Hematopoietic multipotent progenitor cell (in vitro differentiated cells): ENCODE results near the gene MARCOL. TPM values are rescaled to one million over a fixed set of nuclear protein-coding genes. Genes with fewer than 3 reads are reported as not detected.

Experiments
- DNase-seq, 3 donors: peaks; one replicate each; pipeline ENCODE4 v3.0.0-alpha.2; 2011 to 2015; ENCODE audit warnings: low read depth in 2 of 3, low spot score in 2 of 3
- total RNA-seq: library from RNA; depleted of rRNA; stranded (reverse); fragments of >200 nt; gene quantifications from one replicate; pipeline ENCODE4 v1.2.3, GENCODE V29; 2012

The MARCOL gene, protein sequence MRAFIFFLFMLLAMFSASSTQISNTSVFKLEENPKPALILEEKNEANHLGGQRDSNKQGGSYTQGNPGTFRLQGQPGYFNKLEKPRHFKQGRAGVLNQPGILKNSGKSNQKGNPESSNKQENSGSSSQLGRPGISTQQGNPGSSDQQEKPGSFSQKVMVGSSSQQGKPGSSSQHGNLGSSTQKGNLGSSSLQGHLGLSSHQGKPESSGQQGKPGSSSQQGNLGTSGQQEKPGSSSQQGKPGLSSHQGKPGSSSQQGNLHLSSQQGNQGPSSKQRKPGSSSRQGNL
- total RNA-seq, result not detected

DNA sequence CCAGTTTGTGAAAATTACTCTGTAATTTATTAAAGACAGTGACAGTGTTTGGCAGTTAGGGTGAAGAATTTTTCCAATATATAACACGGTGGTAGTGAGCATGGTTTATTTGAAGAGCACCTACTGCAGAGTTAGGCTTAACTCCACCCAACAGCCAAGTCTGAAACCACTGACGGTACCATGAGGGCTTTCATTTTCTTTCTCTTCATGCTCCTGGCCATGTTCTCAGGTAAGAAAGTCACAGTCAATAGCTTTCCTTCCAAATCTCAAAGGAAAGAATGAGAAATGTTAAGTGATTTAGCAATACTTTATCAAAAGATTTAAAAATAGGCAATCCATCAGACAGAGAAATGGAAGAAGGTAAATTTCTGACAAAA is at the start of gene MARCOL:
MARCOL (plus strand) TSS at position 108 of the 377 bp plus-strand sequence; CDS start at position 181, 73 bp downstream.
- DNase-seq, result no peak

DNA sequence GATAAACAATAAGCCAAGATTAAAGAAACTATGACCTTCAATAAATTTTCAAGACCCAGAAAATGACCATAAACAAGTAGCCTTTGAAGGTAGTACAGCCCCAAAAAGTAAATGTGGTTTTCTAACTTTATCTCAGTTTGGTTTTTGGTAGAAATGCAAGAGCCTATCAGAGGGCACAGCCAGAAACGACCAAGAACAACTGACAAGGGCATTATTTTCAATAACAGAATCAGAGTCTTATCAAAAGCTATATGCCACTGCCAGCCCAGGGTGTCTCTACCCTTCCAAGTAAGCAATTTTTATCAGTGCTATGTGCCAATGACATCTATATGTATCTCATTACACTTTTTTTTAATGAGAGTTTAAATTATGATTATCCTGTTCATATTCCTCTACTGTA is 47.3 kb upstream of the MARCOL start:
- DNase-seq, result no peak

GRCh38 chr5:148193202-148193601 is 45.1 kb upstream of the MARCOL start:
- no peak for DNase-seq

- no peak for DNase-seq
Measured at GRCh38 chr5:148201151-148201550, 37.2 kb upstream of the MARCOL start.

GRCh38 chr5:148202531-148203203 is 35.7 kb upstream of the MARCOL start, which contains the start of gene SPINK6:
Gene SPINK6 (plus strand): TSS chr5:148203042. CDS start chr5:148203097, 55 bp downstream.
- DNase-seq, result no peak

DNA sequence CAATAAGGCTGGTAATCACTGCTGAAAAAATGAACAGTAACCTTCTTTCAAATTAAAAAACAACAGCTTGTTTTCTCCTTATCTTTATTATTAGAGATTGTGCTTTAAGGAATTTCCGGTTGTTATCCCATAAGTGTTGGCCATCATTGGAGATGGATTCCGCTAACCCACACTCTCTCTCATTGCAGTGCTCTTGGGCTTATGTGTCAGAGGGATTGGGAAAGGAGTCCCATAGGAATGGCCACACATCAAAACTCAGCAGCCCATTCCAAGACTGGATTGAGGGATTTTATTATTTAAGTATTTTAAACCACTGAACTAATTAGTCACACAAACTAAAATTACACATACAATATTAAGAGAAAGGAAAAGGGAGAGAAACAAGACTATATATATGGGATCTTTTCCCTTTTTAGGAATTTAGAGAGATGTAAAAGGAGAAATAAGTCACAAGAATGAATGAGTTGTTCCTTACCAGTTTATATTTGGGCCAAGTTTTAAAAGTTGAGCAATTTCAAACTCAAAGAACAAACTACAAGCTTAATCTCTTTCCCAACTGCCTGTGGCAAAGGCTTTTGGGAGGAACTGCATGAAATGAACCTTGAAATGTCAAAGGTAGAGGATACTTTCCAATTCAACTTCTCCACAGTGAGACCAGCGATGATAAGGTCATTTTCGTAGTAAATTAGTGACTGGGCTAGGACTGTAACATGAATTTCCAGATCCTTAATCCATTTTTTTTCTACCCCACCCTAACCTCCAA is 33.1 kb upstream of the MARCOL start:
- DNase-seq, result no peak

DNA sequence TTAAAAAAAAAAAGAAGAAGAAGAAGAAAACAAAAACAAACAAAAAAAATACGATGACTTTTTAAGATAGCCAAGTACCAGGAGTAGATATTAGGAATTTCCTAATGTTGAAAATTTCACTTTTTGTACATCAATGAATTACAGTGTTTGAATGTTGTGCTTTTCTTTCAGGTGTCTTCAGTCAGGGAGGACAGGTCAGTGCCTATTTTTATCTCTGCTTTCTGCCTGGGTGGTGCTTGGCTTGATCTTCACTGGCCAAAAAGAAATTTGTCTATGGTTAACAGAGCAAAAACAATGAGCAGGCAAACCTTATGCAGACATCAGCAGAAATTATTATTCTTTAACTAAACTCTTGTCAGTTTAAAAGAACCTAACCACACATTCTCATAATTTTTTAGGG is 32.5 kb upstream of the MARCOL start:
- no peak for DNase-seq

- no peak for DNase-seq
Measured at GRCh38 chr5:148206620-148207019, 31.7 kb upstream of the MARCOL start.

GRCh38 chr5:148208226-148208625 is 30.1 kb upstream of the MARCOL start:
- no peak for DNase-seq

DNA sequence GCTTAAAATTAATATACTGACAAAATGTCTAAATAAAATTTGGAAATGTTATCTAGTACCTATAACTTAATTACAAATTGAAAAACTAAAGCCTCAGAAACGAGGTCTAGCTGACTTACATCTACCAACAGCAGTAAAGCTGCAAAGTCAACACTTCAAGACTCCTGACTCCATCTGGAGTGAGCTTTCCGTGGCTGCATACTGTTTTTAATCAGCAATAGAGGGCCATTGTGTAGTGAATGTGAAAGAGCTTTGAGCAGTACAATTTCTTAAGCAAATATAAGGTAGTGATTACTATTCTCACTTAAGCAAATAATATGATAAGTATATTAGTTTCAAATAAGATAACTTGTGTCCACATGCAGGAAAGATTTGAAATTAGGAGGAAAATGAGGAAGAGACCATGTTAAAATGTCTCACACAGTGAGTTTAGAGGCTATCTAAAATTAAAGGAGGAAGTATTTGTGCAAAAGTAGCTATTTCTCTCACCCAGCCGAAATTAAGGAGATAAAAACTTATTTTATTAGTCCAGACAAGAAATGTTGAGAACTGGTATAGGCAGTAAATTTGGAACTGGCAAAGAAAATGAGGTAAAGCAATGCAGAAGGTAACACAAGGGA is 29.1 kb upstream of the MARCOL start:
- DNase-seq, result no peak

- DNase-seq, result no peak
Measured at GRCh38 chr5:148214665-148215185, 23.6 kb upstream of the MARCOL start.

- DNase-seq, result no peak
Measured at GRCh38 chr5:148221508-148221907, 16.8 kb upstream of the MARCOL start.

GRCh38 chr5:148224117-148224742 is 14.1 kb upstream of the MARCOL start:
- DNase-seq, result no peak

DNA sequence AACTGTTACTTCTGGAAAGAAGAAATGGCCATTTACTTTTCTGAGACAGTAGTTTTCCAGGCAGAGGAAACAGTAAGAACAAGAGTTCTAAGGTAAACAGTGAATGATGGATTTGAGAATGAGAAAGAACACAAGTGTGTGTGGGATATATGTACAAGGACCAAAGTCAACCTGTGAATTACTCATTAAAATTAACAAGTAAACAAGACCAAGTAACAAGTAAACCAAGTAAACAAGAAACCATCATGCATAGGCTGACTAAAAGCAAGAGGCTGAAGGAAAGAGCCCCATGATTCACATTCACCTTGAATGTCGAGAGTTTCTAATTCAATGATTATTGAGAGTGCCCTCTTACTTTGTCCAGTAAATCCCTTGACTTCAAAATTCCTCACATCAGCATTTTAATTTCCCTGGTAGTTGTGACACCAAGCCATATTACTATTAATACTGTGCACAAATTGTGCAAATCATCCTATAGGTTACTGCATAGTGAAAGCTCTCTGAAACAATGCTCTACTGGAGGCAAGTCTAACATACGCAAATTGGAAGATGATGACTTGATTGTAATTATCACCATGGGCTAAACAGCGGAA is 9.8 kb upstream of the MARCOL start:
- DNase-seq, result no peak

DNA sequence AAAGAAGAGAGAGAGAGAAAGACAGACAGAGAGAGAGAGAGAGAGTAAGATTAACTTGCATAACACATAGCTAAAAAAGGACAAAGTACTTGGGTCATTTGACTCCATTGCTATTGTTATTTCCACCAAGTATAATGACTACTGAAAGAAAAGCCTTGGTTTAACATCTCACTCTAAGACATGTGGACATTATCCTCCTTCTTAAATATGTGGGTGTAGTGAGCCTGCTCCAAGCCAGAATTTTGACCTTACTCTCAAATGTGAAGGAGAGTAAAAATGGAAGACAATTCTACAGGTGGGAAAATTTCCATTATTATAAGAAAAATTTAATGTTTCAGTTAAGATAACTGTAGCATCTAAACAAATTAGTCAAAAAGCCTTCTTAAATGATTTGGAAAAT is 8.5 kb upstream of the MARCOL start:
- no peak for DNase-seq

GRCh38 chr5:148230240-148230639 is 8.1 kb upstream of the MARCOL start:
- no peak for DNase-seq

- DNase-seq, result no peak
Measured at GRCh38 chr5:148237785-148238417, 424 bp upstream of the MARCOL start.

GRCh38 chr5:148248894-148249293 is 10.6 kb downstream of the MARCOL start:
- DNase-seq, result no peak

DNA sequence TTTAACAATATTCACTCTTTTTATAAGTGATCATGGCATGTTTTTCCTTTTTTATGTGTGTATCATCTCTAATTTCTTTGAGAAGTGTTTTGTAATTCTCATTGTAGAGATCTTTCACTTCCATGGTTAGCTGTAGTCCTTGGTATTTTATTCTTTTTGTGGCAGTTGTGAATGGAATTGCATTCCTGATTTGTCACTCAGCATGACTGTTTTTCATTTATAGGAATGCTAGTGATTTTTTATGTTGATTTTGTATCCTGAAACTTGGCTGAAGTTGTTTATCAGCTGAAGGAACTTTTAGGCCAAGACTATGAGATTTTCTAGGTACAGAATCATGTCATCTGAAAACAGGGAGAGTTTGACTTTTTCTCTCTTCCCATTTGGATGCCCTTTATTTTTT is 17.1 kb downstream of the MARCOL start:
- no peak for DNase-seq

GRCh38 chr5:148259288-148259687 is 21.0 kb downstream of the MARCOL start:
- no peak for DNase-seq
